Ascending aorta (tissue), 2 donors: Measurements from ENCODE around the gene GPS1. TPM values are rescaled to one million over a fixed set of nuclear protein-coding genes. Genes with fewer than 3 reads are reported as not detected.

Source experiments
- DNase-seq, 2 donors: peaks; one replicate each; pipeline ENCODE4 v3.0.0-alpha.2; 2019; ENCODE audit warnings: low spot score in 2 of 2
- H3K27ac ChIP-seq, 2 donors: fragments of 200-600 bp; sonication (generic); one replicate each; pipeline ENCODE4 v1.5.1; 2016 to 2017; ENCODE audit warnings: mild to moderate bottlenecking in 1 of 2
- H3K27me3 ChIP-seq: fragments of 200-600 bp; sonication (generic); one replicate; pipeline ENCODE4 v1.5.1; 2017
- H3K36me3 ChIP-seq, 2 donors: fragments of 200-600 bp; sonication (generic); one replicate each; pipeline ENCODE4 v1.5.1; 2016
- H3K4me1 ChIP-seq, 2 donors: fragments of 200-600 bp; sonication (generic); one replicate each; pipeline ENCODE4 v1.5.1; 2016 to 2017; ENCODE audit warnings: mild to moderate bottlenecking in 1 of 2
- H3K4me3 ChIP-seq, 2 donors: fragments of 200-600 bp; sonication (generic); one replicate each; pipeline ENCODE4 v1.5.1; 2016 to 2017; ENCODE audit warnings: mild to moderate bottlenecking in 1 of 2
- H3K9me3 ChIP-seq, 2 donors: fragments of 200-600 bp; sonication (generic); one replicate each; pipeline ENCODE4 v1.5.1; 2016
- CTCF ChIP-seq, 3 experiments: fragments of 200-600 bp in 2 of 3; fragments of 450-650 bp in 1 of 3; sonication (generic) in 2 of 3; IDR thresholded peaks; one replicate each; pipeline ENCODE4 v1.5.1; 2016 to 2019; ENCODE audit warnings: antibody characterized with exemption in 3 of 3, mild to moderate bottlenecking in 1 of 3, moderate library complexity in 1 of 3
- intact Hi-C: fragments of 100-400 bp; cut with DNase I; formaldehyde crosslinking; loops from one replicate; pipeline ENCODE4 v1.15.1; 2023
- total RNA-seq: library from RNA; depleted of rRNA; stranded (reverse); fragments of >200 nt; gene quantifications from one replicate; pipeline ENCODE4 v1.1.0, GENCODE V29; 2016

Gene GPS1
- total RNA-seq, 1 donor from 2014 or later: 42.1 TPM

GRCh38 chr17:82039695-82040299, 11.9 kb upstream of the GPS1 start:
- Histone ChIP-seq H3K27ac (no peak overlapping the region), H3K4me1 (peaks cover 12 to 16% of the 10 kb centered on the region in 2 donors), H3K4me3 (no peak overlapping the region), H3K27me3 (no peaks in the 10 kb centered on the region), H3K9me3 (no peaks in the 10 kb centered on the region), H3K36me3 (no peaks in the 10 kb centered on the region)
- intact Hi-C loops: no loop called here
- DNase-seq: no peak
- no peak for TF ChIP-seq CTCF (IDR thresholded peaks at IDR 0.05)

GRCh38 chr17:82041144-82041814, 10.4 kb upstream of the GPS1 start:
- peaks cover 7 to 11% of the 10 kb centered on the region in 2 donors for H3K4me1 ChIP-seq
- H3K27ac ChIP-seq: no peak overlapping the region
- DNase-seq: no peak
- H3K9me3 ChIP-seq: no peaks in the 10 kb centered on the region
- no peaks in the 10 kb centered on the region for H3K36me3 ChIP-seq
- TF ChIP-seq CTCF (IDR thresholded peaks at IDR 0.05): no peak
- H3K27me3 ChIP-seq: no peaks in the 10 kb centered on the region
- intact Hi-C loops: no loop called here
- H3K4me3 ChIP-seq: no peak overlapping the region

- H3K36me3 ChIP-seq: peaks cover 0 to 8% of the 10 kb centered on the region in 2 donors
- no peak overlapping the region for H3K27ac ChIP-seq
- intact Hi-C loops: no loop called here
- H3K9me3 ChIP-seq: no peaks in the 10 kb centered on the region
- no peak overlapping the region for H3K4me3 ChIP-seq
- peaks cover 0 to 4% of the 10 kb centered on the region in 2 donors for H3K4me1 ChIP-seq
- TF ChIP-seq CTCF (IDR thresholded peaks at IDR 0.05): no peak
- DNase-seq: no peak
- no peaks in the 10 kb centered on the region for H3K27me3 ChIP-seq
Measured at GRCh38 chr17:82042649-82043048, 9.0 kb upstream of the GPS1 start.

- intact Hi-C loops: no loop called here
- Histone ChIP-seq H3K4me1 (no peaks in the 10 kb centered on the region), H3K36me3 (peaks cover 7 to 16% of the 10 kb centered on the region in 2 donors), H3K9me3 (no peaks in the 10 kb centered on the region), H3K27me3 (no peaks in the 10 kb centered on the region), H3K4me3 (no peak overlapping the region), H3K27ac (no peak overlapping the region)
- no peak for TF ChIP-seq CTCF (IDR thresholded peaks at IDR 0.05)
- DNase-seq: no peak
Measured at GRCh38 chr17:82043507-82043906, 8.2 kb upstream of the GPS1 start.

- peaks cover 9% of the 10 kb centered on the region in 2 donors for H3K4me1 ChIP-seq
- H3K9me3 ChIP-seq: no peaks in the 10 kb centered on the region
- H3K4me3 ChIP-seq: no peak overlapping the region
- intact Hi-C loops: no loop called here
- TF ChIP-seq CTCF (IDR thresholded peaks at IDR 0.05): no peak
- H3K27me3 ChIP-seq: no peaks in the 10 kb centered on the region
- no peak for DNase-seq
- H3K36me3 ChIP-seq: peaks cover 15 to 33% of the 10 kb centered on the region in 2 donors
- H3K27ac ChIP-seq: no peak overlapping the region
Measured at GRCh38 chr17:82045936-82046484, 5.7 kb upstream of the GPS1 start.
